Measurements from ENCODE around the gene ENTPD2. TPM values are rescaled to one million over a fixed set of nuclear protein-coding genes. Genes with fewer than 3 reads are reported as not detected.
A peak's percentile ranks its signal among the peaks of the same experiment; 100 is the strongest.

Gene ENTPD2
- total and polyA plus RNA-seq, 9 of the 15 experiments (the other 6 are each of a cell fraction or from before 2014, with no cell fraction given) = 0.04 to 0.60 (median 0.14) TPM; not detected in 4

DNA sequence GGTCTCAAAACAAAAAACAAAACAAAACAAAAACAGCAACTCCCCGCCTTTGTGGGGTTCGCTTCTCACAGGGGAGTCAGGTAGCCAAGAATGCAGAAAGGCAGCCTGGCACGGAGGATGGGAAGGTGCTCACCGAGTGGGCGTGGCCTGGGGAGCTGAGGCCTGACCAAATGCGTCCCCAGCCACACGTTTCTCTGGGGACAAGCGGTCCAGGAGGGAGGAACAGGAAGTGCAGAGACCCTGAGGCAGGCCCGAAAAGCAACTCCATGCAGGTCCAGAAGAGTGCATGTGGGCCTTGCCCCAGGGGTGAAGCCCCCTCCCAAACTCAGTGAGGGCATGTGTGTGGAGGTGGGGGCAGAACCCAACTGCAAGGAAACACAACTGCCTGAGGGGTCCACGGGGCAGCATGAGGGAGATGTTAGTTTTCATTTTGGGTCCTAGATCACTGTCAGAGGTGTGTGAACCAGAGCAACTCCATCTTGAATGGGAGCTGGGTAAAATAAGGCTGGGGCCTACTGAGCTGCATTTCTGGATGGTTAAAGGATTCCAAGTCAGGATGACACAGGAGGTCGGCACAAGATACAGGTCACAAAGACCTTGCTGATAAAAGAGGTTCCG lies 20.9 kb upstream of the ENTPD2 start (continued):
- TF ChIP-seq LCOR (CRISPR knock-in tag; IDR thresholded peaks at IDR 0.05) (0 out of 2 replicates have a peak, but pooled peaks have one; percentile 67), ZNF41 (CRISPR knock-in tag; conservative IDR thresholded peaks at IDR 0.05) (peak; percentile 98), BCL6 (CRISPR knock-in tag; IDR thresholded peaks at IDR 0.05) (peak; percentile 99), NCOA4 (IDR thresholded peaks at IDR 0.05; ENCODE audit: partially characterized antibody) (no peak), ZFX (CRISPR knock-in tag; IDR thresholded peaks at IDR 0.05) (peak; percentile 55), ZNF444 (CRISPR knock-in tag; IDR thresholded peaks at IDR 0.05) (peak; percentile 97), HNRNPH1 (optimal IDR thresholded peaks at IDR 0.05; ENCODE audit: low read depth, low read length) (no peak), ZNF707 (CRISPR knock-in tag; conservative IDR thresholded peaks at IDR 0.05) (peak; percentile 89), KAT2B (IDR thresholded peaks at IDR 0.05; ENCODE audit: low read depth, low read length) (no peak), FOXP1 (CRISPR knock-in tag; IDR thresholded peaks at IDR 0.05) (no peak), ILK (tag; IDR thresholded peaks at IDR 0.05; ENCODE audit: borderline replicate concordance, low read depth) (peak; percentile 96), JUNB (CRISPR knock-in tag; conservative IDR thresholded peaks at IDR 0.05) (peak; percentile 80), ZNF644 (tag; IDR thresholded peaks at IDR 0.05; ENCODE audit: low read depth) (peak; percentile 100), ARID1B (IDR thresholded peaks at IDR 0.05) (no peak), DDX20 (tag; IDR thresholded peaks at IDR 0.05; ENCODE audit: low read depth) (peak; percentile 98), DPF2 (IDR thresholded peaks at IDR 0.05) (no peak), ZKSCAN8 (CRISPR knock-in tag; IDR thresholded peaks at IDR 0.05) (peak; percentile 99), RBM22 (IDR thresholded peaks at IDR 0.05; ENCODE audit: low read depth, low read length, poor library complexity, severe bottlenecking) (no peak), ZNF165 (CRISPR knock-in tag; IDR thresholded peaks at IDR 0.05; ENCODE audit: borderline replicate concordance) (peak; percentile 99), ZFPM2 (CRISPR knock-in tag; IDR thresholded peaks at IDR 0.05) (peak; percentile 99), PCBP2 (IDR thresholded peaks at IDR 0.05; ENCODE audit: low read depth, low read length, poor library complexity, severe bottlenecking) (no peak), NUFIP1 (IDR thresholded peaks at IDR 0.05; ENCODE audit: partially characterized antibody) (peak; percentile 79)
- TF ChIP-seq, protein P1, sequence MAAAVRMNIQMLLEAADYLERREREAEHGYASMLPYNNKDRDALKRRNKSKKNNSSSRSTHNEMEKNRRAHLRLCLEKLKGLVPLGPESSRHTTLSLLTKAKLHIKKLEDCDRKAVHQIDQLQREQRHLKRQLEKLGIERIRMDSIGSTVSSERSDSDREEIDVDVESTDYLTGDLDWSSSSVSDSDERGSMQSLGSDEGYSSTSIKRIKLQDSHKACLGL (CRISPR knock-in tag; IDR thresholded peaks at IDR 0.05; ENCODE audit: borderline replicate concordance, poor library complexity, severe bottlenecking) = peak; percentile 68
- TF ChIP-seq, protein P2, sequence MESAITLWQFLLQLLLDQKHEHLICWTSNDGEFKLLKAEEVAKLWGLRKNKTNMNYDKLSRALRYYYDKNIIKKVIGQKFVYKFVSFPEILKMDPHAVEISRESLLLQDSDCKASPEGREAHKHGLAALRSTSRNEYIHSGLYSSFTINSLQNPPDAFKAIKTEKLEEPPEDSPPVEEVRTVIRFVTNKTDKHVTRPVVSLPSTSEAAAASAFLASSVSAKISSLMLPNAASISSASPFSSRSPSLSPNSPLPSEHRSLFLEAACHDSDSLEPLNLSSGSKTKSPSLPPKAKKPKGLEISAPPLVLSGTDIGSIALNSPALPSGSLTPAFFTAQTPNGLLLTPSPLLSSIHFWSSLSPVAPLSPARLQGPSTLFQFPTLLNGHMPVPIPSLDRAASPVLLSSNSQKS (CRISPR knock-in tag; IDR thresholded peaks at IDR 0.05) = peak; percentile 97
- TF ChIP-seq, protein P3, sequence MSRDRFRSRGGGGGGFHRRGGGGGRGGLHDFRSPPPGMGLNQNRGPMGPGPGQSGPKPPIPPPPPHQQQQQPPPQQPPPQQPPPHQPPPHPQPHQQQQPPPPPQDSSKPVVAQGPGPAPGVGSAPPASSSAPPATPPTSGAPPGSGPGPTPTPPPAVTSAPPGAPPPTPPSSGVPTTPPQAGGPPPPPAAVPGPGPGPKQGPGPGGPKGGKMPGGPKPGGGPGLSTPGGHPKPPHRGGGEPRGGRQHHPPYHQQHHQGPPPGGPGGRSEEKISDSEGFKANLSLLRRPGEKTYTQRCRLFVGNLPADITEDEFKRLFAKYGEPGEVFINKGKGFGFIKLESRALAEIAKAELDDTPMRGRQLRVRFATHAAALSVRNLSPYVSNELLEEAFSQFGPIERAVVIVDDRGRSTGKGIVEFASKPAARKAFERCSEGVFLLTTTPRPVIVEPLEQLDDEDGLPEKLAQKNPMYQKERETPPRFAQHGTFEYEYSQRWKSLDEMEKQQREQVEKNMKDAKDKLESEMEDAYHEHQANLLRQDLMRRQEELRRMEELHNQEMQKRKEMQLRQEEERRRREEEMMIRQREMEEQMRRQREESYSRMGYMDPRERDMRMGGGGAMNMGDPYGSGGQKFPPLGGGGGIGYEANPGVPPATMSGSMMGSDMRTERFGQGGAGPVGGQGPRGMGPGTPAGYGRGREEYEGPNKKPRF (IDR thresholded peaks at IDR 0.05; ENCODE audit: low read depth, low read length) = no peak
- TF ChIP-seq, protein P4, sequence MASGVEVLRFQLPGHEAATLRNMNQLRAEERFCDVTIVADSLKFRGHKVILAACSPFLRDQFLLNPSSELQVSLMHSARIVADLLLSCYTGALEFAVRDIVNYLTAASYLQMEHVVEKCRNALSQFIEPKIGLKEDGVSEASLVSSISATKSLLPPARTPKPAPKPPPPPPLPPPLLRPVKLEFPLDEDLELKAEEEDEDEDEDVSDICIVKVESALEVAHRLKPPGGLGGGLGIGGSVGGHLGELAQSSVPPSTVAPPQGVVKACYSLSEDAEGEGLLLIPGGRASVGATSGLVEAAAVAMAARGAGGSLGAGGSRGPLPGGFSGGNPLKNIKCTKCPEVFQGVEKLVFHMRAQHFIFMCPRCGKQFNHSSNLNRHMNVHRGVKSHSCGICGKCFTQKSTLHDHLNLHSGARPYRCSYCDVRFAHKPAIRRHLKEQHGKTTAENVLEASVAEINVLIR (CRISPR knock-in tag; IDR thresholded peaks at IDR 0.05) = peak; percentile 92

Data from K562 (cell line).